Hematopoietic multipotent progenitor cell treated with erythropoietin and hydrocortisone succinate and interleukin-3 and kit ligand, for 4 days (in vitro differentiated cells): ENCODE data around the gene TH.

Source experiments
- DNase-seq: peaks from one replicate; pipeline ENCODE4 v3.0.0-alpha.2; 2015

Gene TH

DNA sequence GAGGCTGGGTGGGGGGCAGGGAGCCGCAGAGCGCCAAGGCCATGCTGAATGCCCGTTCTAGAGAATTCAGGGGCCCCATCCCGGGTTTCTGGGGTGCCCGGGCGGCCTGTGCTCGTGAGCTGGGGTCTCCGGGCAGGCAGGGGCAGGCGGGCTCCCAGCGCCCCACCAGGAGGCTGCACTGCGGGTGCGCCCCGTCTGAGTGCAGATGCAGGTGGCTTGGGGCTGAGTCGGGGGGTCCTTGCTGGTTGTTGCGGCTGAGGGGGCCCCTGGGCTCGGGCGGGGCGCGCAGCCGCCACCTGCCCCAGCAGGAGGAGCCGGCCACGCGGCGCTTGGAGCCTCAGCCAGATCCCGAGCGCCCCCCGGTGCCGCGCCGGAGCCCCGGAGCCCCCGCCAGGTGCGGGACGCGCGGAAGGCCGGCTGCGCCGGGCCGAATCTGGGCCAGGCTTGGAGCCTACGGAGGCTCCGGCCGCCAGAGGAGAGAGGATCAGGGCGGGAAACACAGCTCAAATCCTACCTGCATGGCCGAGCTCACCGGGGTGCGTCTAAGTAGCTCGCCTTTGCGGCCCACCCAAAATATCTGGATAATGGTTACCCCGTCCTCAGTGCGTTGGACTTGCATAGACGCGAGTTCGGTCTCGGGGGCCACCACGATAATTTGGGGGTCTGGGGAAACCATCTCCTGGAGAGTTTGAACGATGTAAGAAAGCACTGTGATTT, 31.8 kb downstream of the TH start:
- no peak for DNase-seq

DNA sequence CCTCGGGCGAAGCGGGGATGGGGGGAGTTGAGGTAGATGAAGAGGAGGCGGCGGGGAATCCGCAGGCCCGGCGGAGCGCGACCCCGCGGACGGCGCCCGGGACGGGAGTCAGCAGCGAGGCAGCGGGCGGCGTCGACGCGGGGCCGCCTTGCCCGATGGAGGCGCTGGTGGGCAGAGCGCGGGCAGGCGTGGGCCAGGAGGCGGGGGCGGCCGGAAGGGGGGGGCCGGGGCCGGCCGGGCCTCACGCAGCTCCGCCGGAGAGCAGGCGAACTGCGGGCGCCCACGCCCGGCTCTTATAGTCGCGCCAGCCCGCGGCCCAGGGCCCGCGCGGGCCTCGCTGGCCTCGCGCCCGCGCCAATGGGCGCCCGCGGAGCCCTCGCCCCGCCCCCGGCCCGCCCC, 32.5 kb downstream of the TH start, which contains the start of gene IGF2:
Gene IGF2 (minus strand): TSS at position 267 of the 399 bp plus-strand sequence. CDS start 3,866 bp downstream, outside the sequence.
- no peak for DNase-seq

DNA sequence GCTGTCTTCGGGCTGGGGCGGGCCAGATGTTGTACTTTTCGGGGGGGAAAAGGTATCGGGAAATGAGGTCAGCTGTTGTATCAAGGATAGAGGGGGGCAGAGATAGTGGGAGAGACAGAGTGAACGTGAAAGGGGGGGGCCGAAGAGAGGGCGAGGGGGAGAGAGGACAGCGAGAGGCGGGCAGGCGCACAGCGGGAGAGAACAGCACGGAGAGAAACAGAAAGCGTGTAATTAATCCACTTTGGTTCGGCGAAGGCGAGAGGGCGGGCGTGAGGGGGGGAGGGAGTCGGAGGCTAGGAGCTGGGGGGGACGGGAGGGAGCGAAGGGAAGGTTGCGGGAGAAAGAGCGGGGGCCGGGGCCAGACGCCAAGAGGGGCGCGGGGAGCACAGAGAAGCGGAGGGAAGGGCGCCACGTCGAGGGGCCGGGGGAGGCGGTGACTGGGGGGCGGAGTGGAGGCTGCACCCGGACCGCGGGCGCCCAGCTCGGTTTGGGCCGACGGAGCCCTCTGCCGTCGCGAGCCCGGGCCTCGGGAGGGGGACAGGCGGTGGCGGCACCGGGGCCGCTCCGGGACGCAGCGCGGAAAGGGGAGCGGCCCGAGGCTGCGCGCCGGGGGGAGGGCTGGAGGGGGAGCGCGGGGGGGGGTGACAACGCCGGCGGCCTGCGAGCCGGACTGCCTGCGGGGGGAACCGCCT, 33.0 kb downstream of the TH start:
- no peak for DNase-seq

GRCh38 chr11:2138068-2138430, 33.6 kb downstream of the TH start:
- no peak for DNase-seq

GRCh38 chr11:2137202-2138067, 34.2 kb downstream of the TH start:
- no peak for DNase-seq

GRCh38 chr11:2136952-2137201, 34.7 kb downstream of the TH start:
- no peak for DNase-seq

GRCh38 chr11:2136209-2136951, 35.2 kb downstream of the TH start:
- no peak for DNase-seq

DNA sequence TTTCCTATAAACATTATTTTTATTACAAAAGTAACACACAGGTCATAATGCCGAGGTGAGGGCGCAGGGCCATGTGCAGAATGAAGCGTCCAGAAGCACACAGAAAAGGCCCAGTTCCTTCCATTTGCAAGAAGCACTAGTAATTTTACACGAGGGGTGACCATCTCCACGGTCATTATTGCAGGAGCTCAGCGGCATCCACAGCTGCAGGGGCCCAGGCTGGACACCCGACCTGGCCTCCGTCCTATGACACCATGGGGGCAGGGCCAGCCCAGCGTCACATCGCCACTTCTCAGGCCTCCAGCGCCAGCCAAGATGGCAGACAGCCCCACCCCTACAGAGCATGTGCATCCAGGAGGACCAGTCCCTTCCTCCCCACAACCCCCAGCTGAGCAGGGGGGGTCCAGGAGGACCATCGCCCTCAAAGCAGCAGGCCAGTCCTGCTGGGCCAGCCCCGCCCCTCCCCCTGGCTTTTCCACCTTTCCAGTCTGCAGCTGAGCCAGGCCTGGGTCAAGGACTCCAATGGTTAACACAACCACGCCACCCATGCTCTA, 35.9 kb downstream of the TH start:
- DNase-seq: no peak

DNA sequence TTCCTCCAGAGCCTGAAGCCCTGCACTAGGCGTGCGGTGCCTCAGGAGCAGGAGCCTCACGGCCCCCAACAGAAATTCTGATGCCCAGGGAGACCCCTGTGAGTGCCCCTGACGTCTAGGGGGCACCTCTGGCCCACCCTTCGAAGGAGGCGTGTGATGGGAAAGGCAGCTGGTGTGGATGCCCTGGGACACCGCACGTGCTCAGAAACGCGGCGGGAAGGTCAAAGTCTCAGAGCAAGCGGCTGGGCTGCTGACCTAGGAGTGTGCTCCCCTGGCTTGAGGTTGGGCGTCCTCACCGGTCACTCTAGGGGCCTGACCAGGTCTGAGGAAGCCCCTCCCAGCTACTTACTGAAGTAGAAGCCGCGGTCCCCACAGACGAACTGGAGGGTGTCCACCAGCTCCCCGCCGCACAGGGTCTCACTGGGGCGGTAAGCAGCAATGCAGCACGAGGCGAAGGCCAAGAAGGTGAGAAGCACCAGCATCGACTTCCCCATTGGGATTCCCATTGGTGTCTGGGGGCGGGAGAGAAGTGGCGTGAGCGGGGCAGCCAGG, 36.5 kb downstream of the TH start:
- no peak for DNase-seq

GRCh38 chr11:2134022-2135010, 37.3 kb downstream of the TH start:
- DNase-seq: no peak

- no peak for DNase-seq
These were observed 38.2 kb downstream of the TH start for GRCh38 chr11:2133241-2134021.

DNA sequence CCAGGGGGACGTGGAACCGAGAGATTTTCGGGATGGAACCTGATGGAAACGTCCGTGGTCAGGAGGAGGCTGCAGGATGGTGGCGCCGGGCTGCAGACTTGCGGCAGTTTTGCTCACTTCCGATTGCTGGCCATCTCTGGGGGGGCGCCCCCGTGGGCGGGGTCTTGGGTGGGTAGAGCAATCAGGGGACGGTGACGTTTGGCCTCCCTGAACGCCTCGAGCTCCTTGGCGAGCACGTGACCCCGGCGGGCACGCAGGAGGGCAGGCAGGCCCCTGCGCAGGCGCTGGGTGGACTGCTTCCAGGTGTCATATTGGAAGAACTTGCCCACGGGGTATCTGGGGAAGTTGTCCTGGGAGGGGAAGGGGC, 38.8 kb downstream of the TH start:
- no peak for DNase-seq

DNA sequence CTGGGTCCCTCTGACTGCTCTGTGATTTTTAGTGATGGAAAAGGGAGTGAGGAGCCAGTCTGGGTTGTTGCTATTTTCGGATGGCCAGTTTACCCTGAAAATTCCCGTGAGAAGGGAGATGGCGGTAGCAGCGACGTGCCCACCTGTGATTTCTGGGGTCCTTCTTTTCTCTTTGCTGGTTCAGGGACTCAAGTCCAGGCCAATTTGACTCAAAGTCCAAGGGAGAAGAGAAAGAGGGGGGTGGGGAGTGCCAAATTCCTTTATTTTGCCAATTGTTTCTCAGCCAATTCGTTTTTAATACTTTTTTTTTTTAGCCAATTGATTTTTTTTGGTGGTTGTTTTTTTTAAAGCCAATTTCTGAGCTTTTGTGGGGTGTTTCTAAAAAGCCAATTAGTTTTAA, 39.4 kb downstream of the TH start:
- DNase-seq: no peak

GRCh38 chr11:2131371-2132236, 40.0 kb downstream of the TH start:
- DNase-seq: no peak

DNA sequence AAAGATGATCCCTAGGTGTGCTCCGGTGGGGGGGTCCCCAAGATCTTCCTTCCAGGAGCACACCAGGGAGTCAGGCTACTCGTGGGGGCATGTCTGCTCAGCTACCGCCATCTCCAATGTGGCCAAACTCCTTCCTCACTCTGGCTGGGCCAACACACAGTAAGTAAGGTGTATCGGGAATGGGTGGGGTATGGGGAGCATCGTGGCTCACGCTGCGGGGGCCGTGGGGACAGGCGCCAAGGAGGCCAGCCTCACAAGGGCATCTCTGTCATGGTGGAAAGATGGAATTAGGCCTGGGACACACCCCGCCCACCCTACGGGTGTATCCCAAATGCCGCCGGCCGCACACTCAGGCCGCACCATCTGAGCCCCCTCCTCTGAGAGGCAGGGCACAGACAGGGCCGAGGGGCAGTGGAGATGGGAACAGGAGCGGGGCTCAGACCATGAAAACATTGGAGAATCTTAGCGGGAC, 40.7 kb downstream of the TH start:
- DNase-seq: no peak

- DNase-seq: no peak
These were observed 41.8 kb downstream of the TH start for GRCh38 chr11:2129699-2130366.

GRCh38 chr11:2129308-2129698, 42.3 kb downstream of the TH start:
- no peak for DNase-seq

- no peak for DNase-seq
These were observed 42.9 kb downstream of the TH start for GRCh38 chr11:2128511-2129307.
